Fibroblast of skin of back (primary cell): ENCODE results near the gene SCAMP5.
A peak's percentile ranks its signal among the peaks of the same experiment; 100 is the strongest.

Experiments used
- DNase-seq: peaks from one replicate; pipeline ENCODE4 v3.0.0-alpha.2; 2013

SCAMP5 gene

DNA sequence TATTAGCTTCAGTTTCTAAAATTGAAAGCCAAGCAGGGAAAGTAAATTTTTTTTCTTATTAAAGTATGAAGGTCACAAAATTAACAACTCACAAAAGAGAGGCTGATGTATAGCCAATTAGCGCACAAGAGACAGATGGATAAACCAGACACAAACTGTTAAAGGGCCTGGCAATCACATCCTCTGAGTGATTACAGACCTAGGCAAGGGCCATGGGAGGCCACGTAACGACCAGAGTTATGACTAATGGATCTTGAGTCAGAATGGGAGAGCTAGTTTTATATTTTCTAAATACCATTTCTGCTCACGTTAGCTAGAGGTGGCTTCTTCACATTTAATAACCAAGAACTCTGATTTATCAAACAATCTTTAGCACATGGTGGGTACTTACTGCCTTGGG is 17.8 kb upstream of the SCAMP5 start:
- no peak for DNase-seq

- no peak for DNase-seq
Measured at GRCh38 chr15:74978077-74978476, 17.3 kb upstream of the SCAMP5 start.

GRCh38 chr15:74978503-74978902 is 16.9 kb upstream of the SCAMP5 start:
- DNase-seq, result peak; percentile 20

- DNase-seq, result no peak
Measured at GRCh38 chr15:74982183-74982582, 13.2 kb upstream of the SCAMP5 start.

GRCh38 chr15:74983725-74984231 is 11.6 kb upstream of the SCAMP5 start:
- DNase-seq, result no peak

- DNase-seq, result peak; percentile 25
Measured at GRCh38 chr15:74988007-74988800, 7.2 kb upstream of the SCAMP5 start.

GRCh38 chr15:74989527-74989926 is 5.8 kb upstream of the SCAMP5 start:
- DNase-seq, result no peak

GRCh38 chr15:74992619-74993018 is 2.7 kb upstream of the SCAMP5 start:
- DNase-seq, result no peak

DNA sequence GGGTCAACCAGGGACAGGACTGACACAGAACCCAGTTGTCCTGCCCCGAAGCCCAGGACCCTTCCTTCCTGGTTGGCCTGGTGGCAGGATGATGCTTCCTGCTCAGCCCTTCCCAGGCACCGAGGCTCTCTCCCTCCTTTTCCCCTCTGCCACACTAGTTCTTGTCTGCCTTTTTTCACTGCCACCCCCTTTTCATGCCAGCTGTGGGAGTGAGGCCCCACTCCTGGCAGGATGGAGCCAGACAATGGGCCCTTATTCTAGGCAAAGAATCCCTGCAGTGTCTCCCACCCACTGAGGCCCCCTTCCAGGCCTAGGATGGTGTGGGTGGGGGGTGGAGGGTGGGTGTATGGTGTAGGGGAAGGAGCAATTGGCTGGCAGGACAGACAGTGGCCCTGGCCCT is 1.1 kb upstream of the SCAMP5 start:
- no peak for DNase-seq

GRCh38 chr15:74994685-74995084 is 678 bp upstream of the SCAMP5 start:
- no peak for DNase-seq

DNA sequence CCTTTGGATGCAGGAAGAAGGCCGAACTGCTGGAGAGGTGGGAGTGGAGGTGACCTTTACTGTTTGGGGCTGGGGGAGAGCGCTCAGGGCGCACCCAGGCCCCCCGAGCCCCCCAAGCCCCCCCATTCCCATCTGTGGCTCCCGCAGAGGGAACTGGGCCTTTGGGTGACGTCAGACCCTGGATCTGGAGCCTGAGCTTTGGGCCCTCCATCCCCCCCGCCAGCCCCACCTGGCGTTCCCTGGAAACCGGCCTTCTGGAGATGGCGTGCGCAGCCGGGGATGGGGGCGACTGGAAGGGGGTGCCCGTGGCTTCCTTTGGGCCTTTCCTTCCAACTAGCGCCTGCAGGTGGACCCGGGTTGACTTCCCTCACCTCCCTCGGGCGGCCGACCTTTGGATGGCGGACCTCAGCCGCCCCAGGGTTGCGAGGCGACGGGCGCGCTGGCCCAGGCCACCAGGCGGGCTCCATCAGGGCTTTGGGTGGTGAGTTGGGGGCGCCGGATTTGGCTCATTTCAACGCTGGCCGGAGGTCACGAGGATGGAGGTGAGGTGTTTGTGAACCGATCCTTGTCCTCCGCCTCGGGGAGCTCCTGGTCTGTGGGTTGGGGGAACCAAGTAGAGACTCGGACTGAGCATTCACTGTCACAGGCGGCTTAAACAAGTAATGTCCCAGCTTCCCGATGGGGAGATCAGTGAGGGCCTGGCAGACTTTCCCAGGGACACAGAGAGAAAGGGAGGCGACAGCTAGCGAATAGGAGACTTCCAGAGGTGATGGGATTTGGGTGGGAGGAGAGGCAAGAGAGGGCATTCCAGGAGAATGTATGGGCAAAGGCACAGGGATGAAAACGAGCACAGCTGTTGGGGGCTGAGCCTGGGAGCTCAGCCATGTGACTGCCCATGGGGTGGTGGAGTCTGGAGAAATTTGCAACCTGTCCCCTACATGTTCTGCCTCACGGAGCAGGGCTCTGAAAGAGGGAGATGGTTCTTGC is 709 bp downstream of the SCAMP5 start:
- DNase-seq, result no peak

- no peak for DNase-seq
Measured at GRCh38 chr15:74997141-74997540, 1.8 kb downstream of the SCAMP5 start.

- DNase-seq, result no peak
Measured at GRCh38 chr15:74997543-74997942, 2.2 kb downstream of the SCAMP5 start.

GRCh38 chr15:75001310-75001709 is 5.9 kb downstream of the SCAMP5 start:
- DNase-seq, result no peak

- no peak for DNase-seq
Measured at GRCh38 chr15:75002398-75002797, 7.0 kb downstream of the SCAMP5 start.

- no peak for DNase-seq
Measured at GRCh38 chr15:75007216-75007615, 11.9 kb downstream of the SCAMP5 start.

- DNase-seq, result no peak
Measured at GRCh38 chr15:75008221-75008625, 12.9 kb downstream of the SCAMP5 start.

DNA sequence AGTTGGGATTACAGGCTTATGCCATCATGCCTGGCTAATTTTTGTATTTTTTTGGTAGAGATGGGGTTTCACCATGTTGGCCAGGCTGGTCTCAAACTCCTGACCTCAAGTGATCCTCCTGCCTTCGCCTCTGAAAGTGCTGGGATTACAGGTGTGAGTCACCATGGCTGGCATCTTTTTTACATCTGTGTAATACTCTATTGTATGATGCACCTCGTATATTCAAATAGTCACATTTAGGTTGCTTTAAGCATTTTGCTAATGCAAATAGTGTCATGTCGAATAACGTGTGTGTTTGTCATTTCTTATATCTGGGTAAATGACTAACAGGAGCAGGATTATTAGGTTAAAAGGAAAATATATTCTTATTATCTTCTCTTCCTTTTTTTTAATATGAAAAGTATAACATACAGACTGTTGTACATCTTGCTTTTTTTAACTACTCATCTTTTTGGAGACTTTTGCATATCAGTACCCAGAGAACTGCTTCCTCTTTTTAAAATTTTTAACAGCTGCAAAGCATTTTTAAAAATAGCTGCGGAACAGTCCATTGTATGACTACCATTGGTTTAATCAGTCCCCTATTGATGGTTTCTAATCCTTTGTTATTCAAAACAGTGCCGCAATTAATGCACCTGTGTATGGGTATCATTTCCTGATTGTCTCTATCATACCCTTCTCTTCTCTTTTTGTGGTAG is 13.4 kb downstream of the SCAMP5 start:
- DNase-seq, result no peak

- no peak for DNase-seq
Measured at GRCh38 chr15:75016431-75016830, 21.1 kb downstream of the SCAMP5 start.

- no peak for DNase-seq
Measured at GRCh38 chr15:75019916-75020315, 24.6 kb downstream of the SCAMP5 start.

GRCh38 chr15:75021341-75021740 is 26.0 kb downstream of the SCAMP5 start:
- DNase-seq, result no peak

GRCh38 chr15:75022783-75023180 is 27.4 kb downstream of the SCAMP5 start:
- no peak for DNase-seq
